GM23248 (cell line): Measurements from ENCODE around the gene IGSF3. TPM values are rescaled to one million over a fixed set of nuclear protein-coding genes. Genes with fewer than 3 reads are reported as not detected.

Experiments used
- DNase-seq: peaks from one replicate; pipeline ENCODE4 v3.0.0-alpha.2; 2015
- H2AFZ ChIP-seq: fragments of 200-600 bp; sonication (generic); 2 replicates; pipeline ENCODE4 v1.6.1; 2016; ENCODE audit warnings: antibody characterized with exemption
- H3F3A ChIP-seq: fragments of 200-600 bp; sonication (generic); 2 replicates; pipeline ENCODE4 v1.6.1; 2016; ENCODE audit warnings: mild to moderate bottlenecking, antibody characterized with exemption, mixed run types; ENCODE audit not compliant: insufficient read depth
- H3K27ac ChIP-seq: fragments of 200-600 bp; sonication (generic); 2 replicates; pipeline ENCODE4 v1.5.1; 2016; ENCODE audit warnings: mild to moderate bottlenecking
- H3K27me3 ChIP-seq: fragments of 200-600 bp; sonication (generic); replicated peaks from 2 replicates; pipeline ENCODE4 v1.6.1; 2016; ENCODE audit warnings: mild to moderate bottlenecking; ENCODE audit not compliant: insufficient read depth
- H3K36me3 ChIP-seq: fragments of 200-600 bp; sonication (generic); 2 replicates; pipeline ENCODE4 v1.6.1; 2016; ENCODE audit warnings: low read depth, mild to moderate bottlenecking
- H3K4me1 ChIP-seq: fragments of 200-600 bp; sonication (generic); 2 replicates; pipeline ENCODE4 v1.6.1; 2016; ENCODE audit warnings: mild to moderate bottlenecking; ENCODE audit not compliant: insufficient read depth
- H3K4me2 ChIP-seq: fragments of 200-600 bp; sonication (generic); one replicate; pipeline ENCODE4 v1.6.1; 2016; ENCODE audit warnings: mild to moderate bottlenecking; ENCODE audit not compliant: unreplicated experiment
- H3K4me3 ChIP-seq: fragments of 200-600 bp; sonication (generic); 2 replicates; pipeline ENCODE4 v1.5.1; 2016; ENCODE audit warnings: mild to moderate bottlenecking
- H3K79me2 ChIP-seq: fragments of 200-600 bp; sonication (generic); 2 replicates; pipeline ENCODE4 v1.6.1; 2016; ENCODE audit warnings: mild to moderate bottlenecking; ENCODE audit not compliant: insufficient read depth
- H3K9ac ChIP-seq: fragments of 200-600 bp; sonication (generic); 2 replicates; pipeline ENCODE4 v1.6.1; 2016; ENCODE audit warnings: mild to moderate bottlenecking
- H3K9me2 ChIP-seq: fragments of 200-600 bp; sonication (generic); 2 replicates; pipeline ENCODE4 v1.6.1; 2016; ENCODE audit warnings: mixed run types, mild to moderate bottlenecking, moderate library complexity; ENCODE audit not compliant: insufficient read depth
- H3K9me3 ChIP-seq: fragments of 200-600 bp; sonication (generic); one replicate; pipeline ENCODE4 v1.6.1; 2017; ENCODE audit warnings: low read depth
- H4K20me1 ChIP-seq: fragments of 200-600 bp; sonication (generic); 2 replicates; pipeline ENCODE4 v1.6.0; 2016; ENCODE audit not compliant: insufficient read depth
- EZH2 ChIP-seq: fragments of 200-600 bp; sonication (generic); IDR thresholded peaks from 2 replicates; pipeline ENCODE4 v1.6.1; 2018; ENCODE audit warnings: antibody characterized with exemption, mild to moderate bottlenecking; ENCODE audit not compliant: insufficient read depth, poor library complexity, severe bottlenecking
- EZH2phosphoT487 ChIP-seq: fragments of 200-600 bp; sonication (generic); IDR thresholded peaks from 2 replicates; pipeline ENCODE4 v1.6.1; 2018; ENCODE audit warnings: antibody characterized with exemption, moderate library complexity, mild to moderate bottlenecking, low read depth; ENCODE audit not compliant: insufficient read depth
- WGBS, 2 experiments: methylation state at CpG; one replicate each; pipeline ENCODE4 v1.1.6; 2015 to 2017; ENCODE audit warnings: low lambda C conversion rate in 2 of 2, low coverage in 1 of 2; ENCODE audit errors: missing lambda C conversion rate in 2 of 2; 5-methylcytosine and 5-hydroxymethylcytosine counted together
- in situ Hi-C: fragments of 300-500 bp; cut with MboI; formaldehyde crosslinking; loops from 2 replicates; pipeline ENCODE4 v1.15.0; 2020
- polyA plus RNA-seq: library from polyadenylated mRNA; unstranded; fragments of >200 nt; fragmentation: Nextera tagmentation; extraction: Ambion mirVana; gene quantifications from 2 replicates; pipeline ENCODE4 v1.2.1, GENCODE V29; 2016
- total RNA-seq: library from RNA; depleted of rRNA; stranded (reverse); fragments of >200 nt; shearing (Covaris generic); gene quantifications from 2 replicates; pipeline ENCODE4 v1.2.3, GENCODE V29; 2014

IGSF3 gene
- total and polyA plus RNA-seq, 2 experiments from 2014 or later = 0.08 to 0.22 TPM

- H3K9me2 ChIP-seq = no peaks in the 10 kb centered on the region
- H3K4me3 ChIP-seq = no peak overlapping the region
- H3K9me3 ChIP-seq = no peaks in the 10 kb centered on the region
- no peaks in the 10 kb centered on the region for H3K79me2 ChIP-seq
- H3F3A ChIP-seq = peaks cover 17% of the 10 kb centered on the region
- DNase-seq = no peak
- H2AFZ ChIP-seq = no peak overlapping the region
- in situ Hi-C loops = no loop called here
- H4K20me1 ChIP-seq = no peaks in the 10 kb centered on the region
- no peaks in the 10 kb centered on the region for H3K36me3 ChIP-seq
- H3K27ac ChIP-seq = no peak overlapping the region
- TF ChIP-seq EZH2phosphoT487 (no peak), EZH2 (no peak)
- WGBS, 2 experiments = 93 to 100% methylated on average over 1 of the region's 1 CpG
- H3K4me1 ChIP-seq = 0 out of 2 replicates have a peak, but pooled peaks cover 21% of the 10 kb centered on the region
- no peak overlapping the region for H3K9ac ChIP-seq
- H3K4me2 ChIP-seq = no peak overlapping the region
- H3K27me3 ChIP-seq = no peaks in the 10 kb centered on the region
These were observed 129.6 kb downstream of the IGSF3 start for GRCh38 chr1:116537898-116538297.

GRCh38 chr1:116537040-116537831 is 130.3 kb downstream of the IGSF3 start:
- Histone ChIP-seq H3F3A (peaks cover 17% of the 10 kb centered on the region), H3K9ac (no peak overlapping the region), H4K20me1 (no peaks in the 10 kb centered on the region), H3K27me3 (no peaks in the 10 kb centered on the region), H3K27ac (no peak overlapping the region), H3K9me3 (no peaks in the 10 kb centered on the region), H3K79me2 (no peaks in the 10 kb centered on the region), H2AFZ (no peak overlapping the region), H3K9me2 (no peaks in the 10 kb centered on the region), H3K4me2 (no peak overlapping the region), H3K36me3 (no peaks in the 10 kb centered on the region), H3K4me3 (no peak overlapping the region), H3K4me1 (0 out of 2 replicates have a peak, but pooled peaks cover 21% of the 10 kb centered on the region)
- in situ Hi-C loops = no loop called here
- TF ChIP-seq EZH2 = no peak
- TF ChIP-seq EZH2phosphoT487 = no peak
- DNase-seq = peak; percentile 54
- WGBS, 2 experiments = 59 to 60% methylated on average over 3 of the region's 3 CpGs

- peaks cover 21% of the 10 kb centered on the region for H3K4me1 ChIP-seq
- DNase-seq = no peak
- in situ Hi-C loops = no loop called here
- H3K9me3 ChIP-seq = no peaks in the 10 kb centered on the region
- no peaks in the 10 kb centered on the region for H3K36me3 ChIP-seq
- H2AFZ ChIP-seq = no peak overlapping the region
- no peaks in the 10 kb centered on the region for H4K20me1 ChIP-seq
- WGBS, 2 experiments = 85 to 86% methylated on average over 43 to 45 of the region's 45 CpGs
- no peak overlapping the region for H3K27ac ChIP-seq
- no peak overlapping the region for H3K4me3 ChIP-seq
- peaks cover 17% of the 10 kb centered on the region for H3F3A ChIP-seq
- H3K4me2 ChIP-seq = no peak overlapping the region
- H3K9ac ChIP-seq = no peak overlapping the region
- no peaks in the 10 kb centered on the region for H3K27me3 ChIP-seq
- no peaks in the 10 kb centered on the region for H3K9me2 ChIP-seq
- TF ChIP-seq EZH2phosphoT487 (no peak), EZH2 (no peak)
- no peaks in the 10 kb centered on the region for H3K79me2 ChIP-seq
These were observed 133.4 kb downstream of the IGSF3 start for GRCh38 chr1:116534014-116534739.

- Histone ChIP-seq H4K20me1 (no peaks in the 10 kb centered on the region; the same call in 1 of the 2 replicates), H3K4me3 (no peak overlapping the region), H3F3A (peaks cover 9% of the 10 kb centered on the region; the same call in 1 of the 2 replicates), H3K4me1 (peaks cover 20% of the 10 kb centered on the region), H3K36me3 (no peaks in the 10 kb centered on the region), H3K4me2 (no peak overlapping the region), H3K9ac (no peak overlapping the region), H2AFZ (no peak overlapping the region), H3K27me3 (no peaks in the 10 kb centered on the region), H3K9me3 (no peaks in the 10 kb centered on the region), H3K9me2 (no peaks in the 10 kb centered on the region), H3K27ac (no peak overlapping the region), H3K79me2 (no peaks in the 10 kb centered on the region)
- in situ Hi-C loops = no loop called here
- WGBS, 2 experiments = 91 to 97% methylated on average over 3 of the region's 3 CpGs
- DNase-seq = no peak
- no peak for TF ChIP-seq EZH2
- TF ChIP-seq EZH2phosphoT487 = no peak
These were observed 134.1 kb downstream of the IGSF3 start for GRCh38 chr1:116533429-116533820.
